ENCODE results near the gene FSIP1. TPM values are rescaled to one million over a fixed set of nuclear protein-coding genes. Genes with fewer than 3 reads are reported as not detected.

The FSIP1 gene
- total RNA-seq, 1 donor from 2014 or later = 0.96 TPM

- TF ChIP-seq, protein P1, sequence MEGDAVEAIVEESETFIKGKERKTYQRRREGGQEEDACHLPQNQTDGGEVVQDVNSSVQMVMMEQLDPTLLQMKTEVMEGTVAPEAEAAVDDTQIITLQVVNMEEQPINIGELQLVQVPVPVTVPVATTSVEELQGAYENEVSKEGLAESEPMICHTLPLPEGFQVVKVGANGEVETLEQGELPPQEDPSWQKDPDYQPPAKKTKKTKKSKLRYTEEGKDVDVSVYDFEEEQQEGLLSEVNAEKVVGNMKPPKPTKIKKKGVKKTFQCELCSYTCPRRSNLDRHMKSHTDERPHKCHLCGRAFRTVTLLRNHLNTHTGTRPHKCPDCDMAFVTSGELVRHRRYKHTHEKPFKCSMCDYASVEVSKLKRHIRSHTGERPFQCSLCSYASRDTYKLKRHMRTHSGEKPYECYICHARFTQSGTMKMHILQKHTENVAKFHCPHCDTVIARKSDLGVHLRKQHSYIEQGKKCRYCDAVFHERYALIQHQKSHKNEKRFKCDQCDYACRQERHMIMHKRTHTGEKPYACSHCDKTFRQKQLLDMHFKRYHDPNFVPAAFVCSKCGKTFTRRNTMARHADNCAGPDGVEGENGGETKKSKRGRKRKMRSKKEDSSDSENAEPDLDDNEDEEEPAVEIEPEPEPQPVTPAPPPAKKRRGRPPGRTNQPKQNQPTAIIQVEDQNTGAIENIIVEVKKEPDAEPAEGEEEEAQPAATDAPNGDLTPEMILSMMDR (IDR thresholded peaks at IDR 0.05) = no peak
- no peaks in the 10 kb centered on the region for H3K4me1 ChIP-seq
- H3K4me3 ChIP-seq = no peak overlapping the region
- DNase-seq = no peak
- peaks cover 14% of the 10 kb centered on the region for H3K9me3 ChIP-seq
- H3K36me3 ChIP-seq = no peaks in the 10 kb centered on the region
- H3K27me3 ChIP-seq = no peaks in the 10 kb centered on the region
- intact Hi-C loops (cut with DNase I) = no loop called here
- no peak for ATAC-seq
- H3K27ac ChIP-seq = no peak overlapping the region
These were observed 172.0 kb downstream of the FSIP1 start for GRCh38 chr15:39610665-39611064.

GRCh38 chr15:39609166-39609916, 173.3 kb downstream of the FSIP1 start:
- TF ChIP-seq, protein P1 (IDR thresholded peaks at IDR 0.05) = no peak
- intact Hi-C loops (cut with DNase I) = no loop called here
- Histone ChIP-seq H3K27me3 (no peaks in the 10 kb centered on the region), H3K36me3 (no peaks in the 10 kb centered on the region), H3K27ac (no peak overlapping the region), H3K9me3 (peaks cover 14% of the 10 kb centered on the region), H3K4me1 (no peaks in the 10 kb centered on the region), H3K4me3 (no peak overlapping the region)
- ATAC-seq (no peak), DNase-seq (no peak)

DNA sequence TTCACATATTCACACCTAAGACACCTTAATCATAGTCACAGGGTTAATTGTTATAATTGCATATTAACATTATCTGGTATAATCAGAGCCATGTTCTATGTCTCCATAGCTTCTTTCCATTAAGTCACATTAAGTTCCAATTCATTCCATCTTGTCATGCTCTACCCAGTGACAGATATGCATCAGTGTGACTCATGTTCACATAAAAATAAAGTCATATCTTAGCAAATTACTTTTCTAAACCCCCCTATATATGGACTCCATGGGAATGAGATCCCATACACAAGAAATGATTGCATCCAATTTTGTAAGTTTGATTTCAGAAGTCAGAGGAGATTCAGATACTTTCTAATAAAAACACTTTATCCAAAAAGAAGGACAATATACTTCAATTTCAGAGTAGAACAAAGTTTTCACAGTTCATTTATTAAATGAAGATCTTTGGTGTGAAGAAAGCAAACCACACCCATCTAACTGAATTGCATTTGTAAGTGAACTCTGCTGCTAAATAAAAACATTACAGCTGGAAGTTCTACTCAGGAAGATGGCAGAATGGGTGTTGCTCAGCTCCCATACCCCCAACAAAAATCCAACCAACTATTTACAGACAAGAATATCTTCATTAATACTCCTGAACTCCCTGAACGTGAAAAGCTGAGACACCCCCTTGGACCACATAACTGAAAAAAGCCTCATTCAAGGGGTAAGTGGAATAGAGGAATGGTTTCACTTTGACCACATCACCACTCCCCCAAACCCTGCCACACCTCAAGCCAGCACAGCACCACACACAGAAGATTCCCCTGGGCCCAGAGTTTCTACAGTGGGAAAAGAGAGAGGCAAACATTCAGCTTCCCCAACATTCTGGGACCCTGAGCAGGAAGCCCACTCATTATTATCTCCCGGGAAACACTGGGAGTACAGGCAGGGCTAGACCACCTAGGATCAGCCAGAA, 174.2 kb downstream of the FSIP1 start:
- no peak overlapping the region for H3K4me3 ChIP-seq
- H3K27me3 ChIP-seq = no peaks in the 10 kb centered on the region
- TF ChIP-seq, protein P1 (IDR thresholded peaks at IDR 0.05) = no peak
- H3K9me3 ChIP-seq = peaks cover 14% of the 10 kb centered on the region
- no peaks in the 10 kb centered on the region for H3K36me3 ChIP-seq
- no peak overlapping the region for H3K27ac ChIP-seq
- ATAC-seq (no peak), DNase-seq (no peak)
- no peaks in the 10 kb centered on the region for H3K4me1 ChIP-seq
- intact Hi-C loops (cut with DNase I) = no loop called here

- Histone ChIP-seq H3K27me3 (no peaks in the 10 kb centered on the region), H3K27ac (no peak overlapping the region), H3K4me1 (no peaks in the 10 kb centered on the region), H3K4me3 (no peak overlapping the region), H3K36me3 (no peaks in the 10 kb centered on the region), H3K9me3 (peaks cover 3% of the 10 kb centered on the region)
- ATAC-seq (no peak), DNase-seq (no peak)
- TF ChIP-seq, protein P1 (IDR thresholded peaks at IDR 0.05) = no peak
- intact Hi-C loops (cut with DNase I) = no loop called here
These were observed 177.5 kb downstream of the FSIP1 start for GRCh38 chr15:39605146-39605545.

- intact Hi-C loops (cut with DNase I) = no loop called here
- H3K4me1 ChIP-seq = no peaks in the 10 kb centered on the region
- no peaks in the 10 kb centered on the region for H3K27me3 ChIP-seq
- ATAC-seq = no peak
- H3K36me3 ChIP-seq = no peaks in the 10 kb centered on the region
- no peak for DNase-seq
- no peak overlapping the region for H3K27ac ChIP-seq
- no peaks in the 10 kb centered on the region for H3K9me3 ChIP-seq
- TF ChIP-seq, protein P1 (IDR thresholded peaks at IDR 0.05) = no peak
- H3K4me3 ChIP-seq = no peak overlapping the region
These were observed 180.5 kb downstream of the FSIP1 start for GRCh38 chr15:39602143-39602542.

All from upper lobe of right lung (tissue), 1 donor.